T-helper 17 cell (primary cell): ENCODE results near the gene SLC22A15. TPM values are rescaled to one million over a fixed set of nuclear protein-coding genes. Genes with fewer than 3 reads are reported as not detected.
A peak's percentile ranks its signal among the peaks of the same experiment; 100 is the strongest.
"Not testable (repeated sequence)": the region's sequence is repeated elsewhere in the genome, so short reads cannot be mapped to it uniquely, and the experiment has no call there.

Source experiments
- ATAC-seq: fragments of 150-1000 bp; cut with Tn5 transposase; 2 replicates; pipeline ENCODE4 v1.10.0; 2021; ENCODE audit warnings: mild to moderate bottlenecking, moderate library complexity
- DNase-seq, 3 donors: peaks; one replicate each; pipeline versions ENCODE4 v3.0.0 to v3.0.0-alpha.2; 2020 to 2021
- H3K9me3 ChIP-seq: one replicate; pipeline ENCODE4 v1.7.0; 2013; ENCODE audit warnings: low read length, mild to moderate bottlenecking; ENCODE audit not compliant: control insufficient read depth, poor library complexity, severe bottlenecking
- H3K27ac Mint-ChIP-seq: one replicate; pipeline ENCODE4 v1.8.0; 2022; ENCODE audit warnings: mild to moderate bottlenecking, moderate library complexity, mixed read lengths
- H3K27me3 Mint-ChIP-seq: one replicate; pipeline ENCODE4 v1.8.0; 2022; ENCODE audit warnings: mixed read lengths
- H3K36me3 Mint-ChIP-seq: one replicate; pipeline ENCODE4 v1.8.0; 2022; ENCODE audit warnings: low read depth, mixed read lengths
- H3K4me1 Mint-ChIP-seq: one replicate; pipeline ENCODE4 v1.8.0; 2022; ENCODE audit warnings: mild to moderate bottlenecking, mixed read lengths
- H3K4me3 Mint-ChIP-seq: one replicate; pipeline ENCODE4 v1.8.0; 2022; ENCODE audit warnings: mild to moderate bottlenecking, moderate library complexity, mixed read lengths
- total RNA-seq, 4 donors: library from RNA in 2 of 4; stranded (reverse) in 2 of 4; gene quantifications; one replicate each; pipeline ENCODE4 v1.2.3 and lab custom pipeline; 2022 to 2026

Gene SLC22A15
- total RNA-seq, 2 donors from 2014 or later, result 0.68 to 2.3 TPM

DNA sequence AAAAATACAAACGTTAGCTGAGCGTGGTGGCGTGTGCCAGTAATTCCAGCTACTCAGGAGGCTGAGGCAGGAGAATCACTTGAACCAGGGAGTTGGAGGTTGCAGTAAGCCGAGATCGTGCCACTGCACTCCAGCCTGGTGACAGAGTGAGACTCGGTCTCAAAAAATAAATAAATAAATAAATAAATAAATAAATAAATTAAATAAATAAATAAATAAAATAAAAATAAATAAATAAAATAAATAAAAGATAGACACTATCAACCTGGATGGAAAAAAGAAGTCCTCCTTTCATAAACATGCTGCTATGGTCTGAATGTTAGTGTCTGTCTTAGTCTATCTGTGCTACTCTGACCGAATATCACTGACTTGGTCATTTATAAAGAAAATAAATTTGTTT lies 4.5 kb upstream of the SLC22A15 start:
- peaks cover 27% of the 10 kb centered on the region for H3K27me3 Mint-ChIP-seq
- not testable (repeated sequence) for H3K4me1 Mint-ChIP-seq, H3K36me3 Mint-ChIP-seq, ATAC-seq, H3K9me3 ChIP-seq, H3K4me3 Mint-ChIP-seq, H3K27ac Mint-ChIP-seq, DNase-seq

DNA sequence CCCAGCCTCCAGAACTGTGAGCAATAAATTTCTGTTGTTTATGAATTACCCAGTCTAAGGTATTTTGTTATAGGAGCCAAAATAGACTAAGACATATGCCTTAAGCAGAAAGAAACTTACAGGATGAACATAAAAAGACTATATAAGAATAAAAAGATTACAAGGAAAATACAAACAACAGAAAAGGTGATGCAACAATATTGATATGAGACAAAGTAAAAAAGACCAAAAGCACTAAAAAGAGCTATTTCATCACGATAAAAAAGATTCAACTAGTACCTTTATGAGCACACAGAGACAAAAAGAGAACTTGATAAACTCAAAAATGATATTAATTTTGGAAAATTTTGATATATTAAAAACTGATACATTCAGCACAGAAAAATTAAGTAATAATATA lies 3.2 kb upstream of the SLC22A15 start:
- Mint-ChIP-seq H3K36me3 (no peaks in the 10 kb centered on the region), H3K27ac (no peak overlapping the region), H3K4me1 (peaks cover 12% of the 10 kb centered on the region), H3K4me3 (no peak overlapping the region), H3K27me3 (peaks cover 30% of the 10 kb centered on the region)
- ATAC-seq (no peak), DNase-seq (no peak)
- no peaks in the 10 kb centered on the region for H3K9me3 ChIP-seq

DNA sequence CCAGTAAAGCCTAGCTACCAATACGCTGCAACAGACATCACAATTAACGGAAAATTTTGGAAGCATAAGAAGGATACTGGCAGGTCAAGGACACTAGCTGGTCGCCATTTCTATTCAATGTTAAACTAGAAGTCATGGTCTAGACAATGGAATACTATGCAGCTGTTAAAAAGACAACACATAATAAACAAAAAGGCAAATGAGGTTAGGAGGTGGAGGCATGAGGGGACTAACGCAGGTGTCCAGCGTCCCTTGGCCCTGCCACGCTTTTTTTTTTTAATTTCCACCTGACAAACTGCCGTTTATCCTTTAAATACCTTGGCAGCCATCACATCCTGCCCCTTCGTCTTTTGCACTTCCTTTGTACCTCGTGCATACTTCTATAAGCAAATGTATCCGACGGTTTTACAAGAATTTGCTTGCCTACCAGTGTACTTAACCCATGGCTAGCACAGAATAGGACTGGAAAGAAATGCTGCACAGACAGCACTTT lies 698 bp upstream of the SLC22A15 start:
- no peak for DNase-seq
- ATAC-seq, result no peak
- Mint-ChIP-seq H3K36me3 (no peaks in the 10 kb centered on the region), H3K27ac (peak overlapping the region; percentile 74), H3K4me1 (peaks cover 10% of the 10 kb centered on the region), H3K4me3 (peak overlapping the region; percentile 93), H3K27me3 (peaks cover 16% of the 10 kb centered on the region)
- no peaks in the 10 kb centered on the region for H3K9me3 ChIP-seq

DNA sequence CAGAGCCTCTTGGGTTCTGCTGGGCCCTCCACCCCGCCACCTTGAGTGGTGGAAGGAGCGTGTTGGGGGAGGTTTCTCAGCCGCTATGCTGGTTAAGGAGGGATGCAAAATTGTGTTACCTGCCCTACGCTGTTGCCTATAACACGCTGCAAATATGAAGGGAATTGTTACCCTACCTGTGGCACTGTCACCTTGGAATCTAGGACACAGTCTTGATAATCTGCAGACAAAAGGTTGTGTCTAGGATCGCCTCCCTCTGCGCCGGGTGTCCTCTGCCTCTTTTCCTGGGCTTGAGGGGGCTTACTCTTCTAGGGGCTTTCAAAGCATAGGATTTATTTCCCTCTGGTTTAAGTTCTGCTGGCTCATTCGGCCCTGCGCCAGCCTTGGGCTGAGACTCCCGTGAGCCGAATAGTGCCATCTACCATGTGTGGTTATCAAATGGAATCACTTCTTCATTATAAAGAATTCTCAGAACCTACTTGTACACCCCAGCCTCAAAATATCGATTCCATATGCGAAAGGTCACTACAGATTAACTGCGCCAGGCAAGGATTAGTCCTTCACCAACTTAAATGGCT lies 697 bp downstream of the SLC22A15 start:
- DNase-seq (no peak), ATAC-seq (no peak)
- no peaks in the 10 kb centered on the region for H3K9me3 ChIP-seq
- Mint-ChIP-seq H3K27me3 (peaks cover 9% of the 10 kb centered on the region), H3K4me3 (peak overlapping the region; percentile 93), H3K27ac (peak overlapping the region; percentile 70), H3K36me3 (no peaks in the 10 kb centered on the region), H3K4me1 (peaks cover 13% of the 10 kb centered on the region)

DNA sequence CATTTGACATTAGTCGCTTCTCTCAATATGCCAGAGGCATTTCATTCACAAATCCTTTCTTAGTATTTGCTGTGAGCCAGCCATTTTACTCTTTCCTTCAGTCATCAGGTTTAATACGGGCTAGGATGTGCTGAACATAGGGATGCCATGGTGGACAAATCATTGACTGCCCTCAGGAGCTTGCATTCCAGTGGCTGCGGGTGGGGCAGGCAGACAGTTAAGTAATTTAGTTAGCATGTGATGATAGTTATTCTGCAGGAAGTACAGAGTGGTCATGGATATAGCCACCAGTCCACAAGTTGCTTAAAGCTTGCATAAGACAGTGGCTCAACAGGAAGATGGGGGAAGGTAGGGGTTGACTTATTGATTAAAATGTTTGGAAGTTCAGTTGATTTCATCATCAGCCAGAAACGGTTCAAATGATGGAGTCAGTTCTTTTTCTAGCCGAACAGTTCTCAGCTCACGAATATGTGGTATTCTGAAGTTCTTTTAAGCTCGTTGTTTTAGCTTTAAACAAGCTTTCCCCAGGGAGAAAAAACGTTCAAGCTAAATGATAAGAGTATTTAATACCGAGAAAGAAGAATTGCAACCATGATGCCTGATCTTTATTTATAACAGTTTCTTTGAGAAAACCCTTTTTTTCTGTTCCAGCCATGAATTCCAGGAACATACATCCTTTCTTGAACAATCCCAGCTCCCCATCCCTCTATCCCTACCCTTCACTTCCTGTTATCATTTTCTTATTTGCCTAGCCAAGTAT lies 1.4 kb downstream of the SLC22A15 start:
- no peak for DNase-seq
- H3K4me1 Mint-ChIP-seq, result peaks cover 13% of the 10 kb centered on the region
- no peak for ATAC-seq
- peak overlapping the region; percentile 93 for H3K4me3 Mint-ChIP-seq
- H3K36me3 Mint-ChIP-seq, result no peaks in the 10 kb centered on the region
- peak overlapping the region; percentile 70 for H3K27ac Mint-ChIP-seq
- peaks cover 9% of the 10 kb centered on the region for H3K27me3 Mint-ChIP-seq
- H3K9me3 ChIP-seq, result no peaks in the 10 kb centered on the region

DNA sequence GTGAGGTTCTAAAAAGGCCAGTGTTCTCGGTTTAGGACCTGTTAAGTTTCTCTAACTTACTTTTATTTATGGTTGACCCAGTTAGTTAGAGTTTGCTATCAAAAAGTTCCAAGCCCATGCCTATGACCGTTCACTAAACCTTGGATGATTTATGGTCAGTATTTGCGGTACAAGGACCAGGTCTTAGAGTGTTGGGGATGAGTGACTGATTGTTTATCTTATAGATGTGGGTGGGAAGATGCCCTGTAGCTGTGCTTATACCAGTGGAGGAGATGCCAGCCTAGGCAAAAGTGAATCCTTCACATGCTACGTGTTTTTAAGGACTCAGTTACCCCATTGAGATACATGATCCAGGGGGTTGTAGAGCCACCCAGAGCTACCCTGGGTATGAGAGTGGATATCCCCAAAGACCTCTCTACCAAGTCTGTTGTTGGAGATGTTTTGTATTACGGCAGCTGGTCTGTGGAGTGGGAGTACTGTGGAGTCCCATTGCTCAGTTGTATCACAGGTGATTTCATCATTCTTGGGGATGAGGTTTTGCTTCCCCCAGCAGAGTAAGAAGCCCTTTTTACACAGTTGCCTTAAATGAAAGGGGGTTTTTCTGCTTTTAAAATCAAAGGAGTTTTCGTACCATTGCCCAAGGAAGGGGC lies 2.1 kb downstream of the SLC22A15 start:
- peaks cover 9% of the 10 kb centered on the region for H3K27me3 Mint-ChIP-seq
- H3K4me1 Mint-ChIP-seq, result peaks cover 13% of the 10 kb centered on the region
- no peak for ATAC-seq

DNA sequence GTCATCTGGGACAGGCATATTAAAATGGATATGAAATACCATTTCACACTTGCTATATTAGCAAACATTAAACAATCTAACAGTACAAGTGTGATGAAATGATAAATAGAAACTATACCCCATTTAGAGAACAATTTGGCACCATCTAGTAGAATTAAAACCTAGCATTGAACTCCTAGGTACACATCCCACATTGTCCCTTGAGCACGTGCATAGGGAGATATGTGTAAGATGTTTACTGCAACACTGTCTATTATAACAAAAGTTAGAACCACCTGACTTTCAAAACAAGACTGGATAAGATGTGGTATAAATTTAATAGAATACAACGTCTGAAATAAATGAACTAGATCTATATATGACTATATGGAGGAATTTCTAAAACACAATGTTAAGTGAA lies 3.8 kb downstream of the SLC22A15 start:
- no peak for ATAC-seq
- no peaks in the 10 kb centered on the region for H3K9me3 ChIP-seq
- Mint-ChIP-seq H3K36me3 (no peaks in the 10 kb centered on the region), H3K4me1 (peaks cover 13% of the 10 kb centered on the region), H3K4me3 (no peak overlapping the region), H3K27ac (no peak overlapping the region), H3K27me3 (peaks cover 9% of the 10 kb centered on the region)
- no peak for DNase-seq

More for the DNA sequence above, 2.1 kb downstream of the SLC22A15 start:
- H3K36me3 Mint-ChIP-seq, result no peaks in the 10 kb centered on the region
- no peaks in the 10 kb centered on the region for H3K9me3 ChIP-seq
- no peak overlapping the region for H3K27ac Mint-ChIP-seq
- no peak overlapping the region for H3K4me3 Mint-ChIP-seq
- no peak for DNase-seq

GRCh38 chr1:115980998-115981993 lies 5.0 kb downstream of the SLC22A15 start:
- peak; percentile 58 for ATAC-seq
- H3K27me3 Mint-ChIP-seq, result peaks cover 9% of the 10 kb centered on the region

DNA sequence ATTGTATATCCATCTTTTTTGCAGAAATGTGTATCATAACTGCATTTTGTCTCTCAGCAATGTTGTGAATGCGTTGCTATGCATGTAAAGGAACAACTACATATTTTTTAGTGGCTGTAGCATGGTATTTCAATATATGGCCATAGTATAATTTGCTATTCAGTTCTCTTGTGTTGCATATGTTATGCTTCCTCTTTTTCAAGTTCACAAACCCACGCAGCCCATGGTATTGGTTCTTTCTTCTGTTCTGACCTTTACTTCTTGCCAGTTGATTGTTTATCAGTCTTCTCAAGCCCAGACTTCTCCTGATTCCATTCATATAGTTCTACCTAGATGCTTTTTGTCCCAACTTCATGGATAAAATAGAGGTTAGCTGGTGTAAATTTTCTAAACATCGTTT lies 6.1 kb downstream of the SLC22A15 start:
- H3K4me1 Mint-ChIP-seq, result peaks cover 4% of the 10 kb centered on the region
- ATAC-seq, result no peak

More at GRCh38 chr1:115980998-115981993, 5.0 kb downstream of the SLC22A15 start:
- H3K36me3 Mint-ChIP-seq, result no peaks in the 10 kb centered on the region
- no peak for DNase-seq
- H3K4me1 Mint-ChIP-seq, result peaks cover 9% of the 10 kb centered on the region
- no peaks in the 10 kb centered on the region for H3K9me3 ChIP-seq
- H3K4me3 Mint-ChIP-seq, result no peak overlapping the region
- no peak overlapping the region for H3K27ac Mint-ChIP-seq

GRCh38 chr1:115983584-115983983 lies 7.3 kb downstream of the SLC22A15 start:
- no peak for ATAC-seq
- DNase-seq, result no peak
- no peaks in the 10 kb centered on the region for H3K36me3 Mint-ChIP-seq
- H3K9me3 ChIP-seq, result no peaks in the 10 kb centered on the region
- H3K4me3 Mint-ChIP-seq, result no peak overlapping the region
- peaks cover 6% of the 10 kb centered on the region for H3K4me1 Mint-ChIP-seq
- peaks cover 6% of the 10 kb centered on the region for H3K27me3 Mint-ChIP-seq
- no peak overlapping the region for H3K27ac Mint-ChIP-seq

More for the DNA sequence above, 6.1 kb downstream of the SLC22A15 start:
- Mint-ChIP-seq H3K27me3 (peaks cover 4% of the 10 kb centered on the region), H3K27ac (no peak overlapping the region), H3K36me3 (no peaks in the 10 kb centered on the region), H3K4me3 (no peak overlapping the region)
- no peak for DNase-seq
- no peaks in the 10 kb centered on the region for H3K9me3 ChIP-seq

GRCh38 chr1:115987623-115988022 lies 11.3 kb downstream of the SLC22A15 start:
- Mint-ChIP-seq H3K4me3 (no peak overlapping the region), H3K36me3 (peaks cover 2% of the 10 kb centered on the region), H3K27ac (no peak overlapping the region), H3K27me3 (peaks cover 11% of the 10 kb centered on the region), H3K4me1 (peaks cover 4% of the 10 kb centered on the region)
- no peaks in the 10 kb centered on the region for H3K9me3 ChIP-seq
- DNase-seq (no peak), ATAC-seq (no peak)

GRCh38 chr1:115988953-115989352 lies 12.6 kb downstream of the SLC22A15 start:
- H3K27ac Mint-ChIP-seq, result no peak overlapping the region

More at GRCh38 chr1:115988953-115989352, 12.6 kb downstream of the SLC22A15 start:
- peaks cover 4% of the 10 kb centered on the region for H3K4me1 Mint-ChIP-seq
- DNase-seq (no peak), ATAC-seq (no peak)
- peaks cover 11% of the 10 kb centered on the region for H3K27me3 Mint-ChIP-seq
- peaks cover 5% of the 10 kb centered on the region for H3K36me3 Mint-ChIP-seq
- no peak overlapping the region for H3K4me3 Mint-ChIP-seq
- no peaks in the 10 kb centered on the region for H3K9me3 ChIP-seq
